Measurements from ENCODE around the gene OSBPL8.

- TF ChIP-seq CTCF (IDR thresholded peaks at IDR 0.05; ENCODE audit: poor library complexity), result no peak
- no peak for TF ChIP-seq EZH2 (IDR thresholded peaks at IDR 0.05; ENCODE audit: borderline replicate concordance)
- no peak for TF ChIP-seq EZH2phosphoT487 (IDR thresholded peaks at IDR 0.05; ENCODE audit: low read depth, severe bottlenecking, unreplicated experiment)
Observed at GRCh38 chr12:76608070-76608469, 48.5 kb upstream of the OSBPL8 start.
